OCI-LY3 (cell line): ENCODE measurements around the gene PLD6.

Source experiments
- EZH2phosphoT487 ChIP-seq: fragments of 200-600 bp; shearing (Covaris generic); IDR thresholded peaks from 2 replicates; pipeline ENCODE4 v1.6.1; 2018; ENCODE audit warnings: antibody characterized with exemption, mixed run types, low read depth
- TF ChIP-seq, protein P1 (sequence below): fragments of 200-600, 300-600 bp; sonication (generic); IDR thresholded peaks from 2 replicates; pipeline ENCODE4 v1.5.1; 2014; ENCODE audit warnings: antibody characterized with exemption, low read length, low read depth

DNA sequence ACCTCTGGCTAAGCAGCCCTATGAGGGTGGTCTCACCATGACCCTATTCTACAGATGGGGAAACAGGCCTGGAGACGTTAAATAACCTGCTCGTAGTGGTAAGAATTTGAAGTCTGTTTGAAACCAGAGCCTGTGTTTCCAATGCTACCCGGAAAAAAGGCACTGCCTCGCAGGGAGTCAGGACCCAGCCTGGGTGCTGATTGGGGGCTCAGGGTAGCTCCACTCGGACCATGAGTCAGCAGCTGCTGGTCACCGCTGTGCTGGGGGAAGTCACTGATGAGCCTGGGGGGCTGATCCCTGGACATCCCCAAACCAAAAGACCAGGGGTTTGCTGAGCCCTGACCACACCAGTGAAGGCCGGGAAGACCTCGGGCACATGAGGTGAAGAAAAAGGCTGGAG, 9.4 kb upstream of the PLD6 start:
- TF ChIP-seq, protein P1, sequence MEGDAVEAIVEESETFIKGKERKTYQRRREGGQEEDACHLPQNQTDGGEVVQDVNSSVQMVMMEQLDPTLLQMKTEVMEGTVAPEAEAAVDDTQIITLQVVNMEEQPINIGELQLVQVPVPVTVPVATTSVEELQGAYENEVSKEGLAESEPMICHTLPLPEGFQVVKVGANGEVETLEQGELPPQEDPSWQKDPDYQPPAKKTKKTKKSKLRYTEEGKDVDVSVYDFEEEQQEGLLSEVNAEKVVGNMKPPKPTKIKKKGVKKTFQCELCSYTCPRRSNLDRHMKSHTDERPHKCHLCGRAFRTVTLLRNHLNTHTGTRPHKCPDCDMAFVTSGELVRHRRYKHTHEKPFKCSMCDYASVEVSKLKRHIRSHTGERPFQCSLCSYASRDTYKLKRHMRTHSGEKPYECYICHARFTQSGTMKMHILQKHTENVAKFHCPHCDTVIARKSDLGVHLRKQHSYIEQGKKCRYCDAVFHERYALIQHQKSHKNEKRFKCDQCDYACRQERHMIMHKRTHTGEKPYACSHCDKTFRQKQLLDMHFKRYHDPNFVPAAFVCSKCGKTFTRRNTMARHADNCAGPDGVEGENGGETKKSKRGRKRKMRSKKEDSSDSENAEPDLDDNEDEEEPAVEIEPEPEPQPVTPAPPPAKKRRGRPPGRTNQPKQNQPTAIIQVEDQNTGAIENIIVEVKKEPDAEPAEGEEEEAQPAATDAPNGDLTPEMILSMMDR, result no peak
- no peak for TF ChIP-seq EZH2phosphoT487
